GM18520 (cell line): ENCODE results near the gene DUS2.

Experiments
- ATAC-seq: cut with Tn5 transposase; IDR thresholded peaks from one replicate; pipeline ENCODE4 v1.9.1; 2021; ENCODE audit not compliant: unreplicated experiment

DUS2 gene

DNA sequence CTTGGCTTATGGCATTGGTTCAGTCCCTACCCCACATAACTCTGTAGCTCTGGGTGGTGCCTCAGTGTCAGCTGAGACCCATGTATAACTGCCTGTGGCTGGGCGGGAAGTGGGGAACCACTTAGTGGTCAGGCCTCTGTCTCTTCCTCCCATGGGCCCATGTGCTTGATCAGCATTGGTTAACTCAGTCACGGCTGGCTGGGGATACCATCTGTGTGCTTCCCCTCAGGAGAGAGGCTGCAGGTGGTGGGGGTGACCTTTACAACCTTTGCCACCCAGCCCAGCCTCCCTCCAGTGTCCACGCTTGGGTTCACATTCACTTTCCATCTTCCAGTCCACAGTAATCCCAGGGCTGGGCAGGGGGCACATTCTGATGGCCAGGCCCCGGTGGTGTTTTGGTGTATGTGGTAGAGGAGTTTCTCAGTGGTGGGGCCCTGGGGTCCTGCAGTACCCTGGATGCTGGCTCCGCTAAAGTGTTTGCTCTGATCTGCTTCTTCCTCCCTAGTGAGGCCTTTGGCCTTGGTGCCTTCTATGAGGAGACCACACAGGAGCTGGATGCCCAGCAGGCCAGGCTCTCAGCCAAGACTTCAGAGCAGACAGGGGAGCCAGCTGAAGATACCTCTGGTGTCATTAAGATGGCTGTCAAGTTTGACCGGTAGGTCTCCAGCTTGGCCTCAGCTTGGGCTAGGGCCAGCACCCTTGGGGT lies 51.9 kb downstream of the DUS2 start:
- peak; percentile 77 for ATAC-seq

DNA sequence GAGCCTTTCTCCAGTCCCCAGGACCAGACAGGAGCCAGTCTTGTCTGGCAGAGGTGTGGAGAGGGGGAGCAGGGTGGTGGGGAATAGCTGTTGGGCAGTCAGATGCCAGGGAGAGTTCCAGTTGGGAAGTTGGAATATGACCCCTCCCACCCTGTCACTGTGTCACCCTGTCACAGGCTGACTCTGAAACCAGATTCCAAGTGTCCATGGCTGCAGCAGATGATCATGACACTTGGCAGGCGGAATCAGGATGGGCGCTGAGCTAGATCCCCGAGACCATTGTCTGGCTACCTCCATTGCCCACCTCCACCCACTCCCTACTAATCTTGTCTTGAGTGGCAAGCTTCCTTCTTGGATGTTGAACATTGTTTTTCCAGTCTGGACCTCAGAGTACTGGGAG lies 52.9 kb downstream of the DUS2 start:
- ATAC-seq: no peak

DNA sequence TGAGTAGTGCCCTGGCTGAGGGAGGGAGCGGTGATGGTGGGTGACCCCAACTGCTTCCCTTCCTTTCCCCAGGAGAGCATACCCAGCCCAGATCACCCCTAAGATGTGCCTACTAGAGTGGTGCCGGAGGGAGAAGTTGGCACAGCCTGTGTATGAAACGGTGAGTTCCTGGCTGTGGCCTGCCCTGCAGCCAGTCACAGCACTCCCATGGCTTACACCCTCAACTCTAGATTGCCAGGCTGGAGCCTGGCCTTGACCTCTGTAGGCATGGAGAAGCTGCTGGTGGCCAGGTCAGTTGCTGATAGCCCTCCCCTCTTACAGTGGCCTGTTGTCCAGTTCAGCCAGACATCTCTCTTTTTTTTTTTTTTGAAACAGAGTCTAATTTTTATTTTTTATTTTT lies 53.5 kb downstream of the DUS2 start:
- ATAC-seq: no peak

DNA sequence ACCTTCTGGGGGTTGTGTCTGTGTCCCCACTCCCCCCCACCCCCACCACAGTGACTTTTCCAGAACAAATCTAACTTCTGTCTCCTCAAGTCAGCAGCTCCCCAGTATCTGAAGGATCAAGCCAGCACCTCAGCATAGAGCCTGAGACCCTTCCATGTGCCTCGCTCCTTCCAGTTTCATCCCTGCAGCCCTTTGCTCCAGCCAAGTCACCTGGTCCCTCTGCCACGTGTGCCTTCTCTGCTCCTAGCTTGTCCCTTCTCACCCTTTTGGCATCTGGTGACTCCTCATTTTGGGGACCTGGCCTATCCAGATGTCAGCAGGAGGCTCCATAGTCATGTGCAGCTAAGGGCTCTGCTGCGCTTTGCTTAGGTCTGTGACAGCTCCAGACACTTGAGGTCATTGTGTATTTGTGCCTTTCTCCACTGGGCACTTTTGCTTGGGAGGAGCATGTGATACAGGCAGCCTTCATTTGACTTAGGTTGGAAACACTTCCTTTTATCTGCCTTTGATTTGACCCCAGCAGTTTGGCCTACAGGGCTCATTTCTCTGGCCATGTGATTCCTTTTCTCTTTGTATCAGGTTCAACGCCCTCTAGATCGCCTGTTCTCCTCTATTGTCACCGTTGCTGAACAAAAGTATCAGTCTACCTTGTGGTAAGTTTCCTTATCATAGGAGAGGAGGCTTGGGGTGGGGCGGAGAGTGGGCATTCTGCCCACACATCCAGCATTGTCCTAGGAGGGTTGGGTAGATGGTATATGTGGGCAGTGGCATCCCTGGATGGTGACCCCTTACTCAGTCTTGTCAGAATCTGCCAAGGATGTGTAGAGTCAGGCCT lies 55.0 kb downstream of the DUS2 start:
- ATAC-seq: no peak

DNA sequence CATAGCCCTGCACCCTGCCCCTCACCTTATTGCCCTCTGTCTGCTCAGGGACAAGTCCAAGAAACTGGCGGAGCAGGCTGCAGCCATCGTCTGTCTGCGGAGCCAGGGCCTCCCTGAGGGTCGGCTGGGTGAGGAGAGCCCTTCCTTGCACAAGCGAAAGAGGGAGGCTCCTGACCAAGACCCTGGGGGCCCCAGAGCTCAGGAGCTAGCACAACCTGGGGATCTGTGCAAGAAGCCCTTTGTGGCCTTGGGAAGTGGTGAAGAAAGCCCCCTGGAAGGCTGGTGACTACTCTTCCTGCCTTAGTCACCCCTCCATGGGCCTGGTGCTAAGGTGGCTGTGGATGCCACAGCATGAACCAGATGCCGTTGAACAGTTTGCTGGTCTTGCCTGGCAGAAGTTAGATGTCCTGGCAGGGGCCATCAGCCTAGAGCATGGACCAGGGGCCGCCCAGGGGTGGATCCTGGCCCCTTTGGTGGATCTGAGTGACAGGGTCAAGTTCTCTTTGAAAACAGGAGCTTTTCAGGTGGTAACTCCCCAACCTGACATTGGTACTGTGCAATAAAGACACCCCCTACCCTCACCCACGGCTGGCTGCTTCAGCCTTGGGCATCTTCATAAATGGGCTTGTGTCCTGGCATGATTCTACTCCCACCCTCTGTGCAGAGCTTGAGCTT lies 55.8 kb downstream of the DUS2 start:
- no peak for ATAC-seq

DNA sequence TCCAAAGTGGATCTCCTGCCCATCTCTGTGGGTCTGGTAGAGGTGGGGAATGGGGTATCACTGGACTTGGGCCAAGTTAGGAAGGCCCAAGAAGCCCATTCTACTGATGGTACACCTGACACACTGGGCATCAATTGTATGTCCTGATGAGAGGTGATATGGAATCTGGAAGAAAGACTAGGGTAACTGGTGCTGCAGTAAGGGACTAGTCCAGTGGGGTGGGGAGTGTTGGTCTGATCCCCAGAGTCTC lies 56.2 kb downstream of the DUS2 start:
- no peak for ATAC-seq

DNA sequence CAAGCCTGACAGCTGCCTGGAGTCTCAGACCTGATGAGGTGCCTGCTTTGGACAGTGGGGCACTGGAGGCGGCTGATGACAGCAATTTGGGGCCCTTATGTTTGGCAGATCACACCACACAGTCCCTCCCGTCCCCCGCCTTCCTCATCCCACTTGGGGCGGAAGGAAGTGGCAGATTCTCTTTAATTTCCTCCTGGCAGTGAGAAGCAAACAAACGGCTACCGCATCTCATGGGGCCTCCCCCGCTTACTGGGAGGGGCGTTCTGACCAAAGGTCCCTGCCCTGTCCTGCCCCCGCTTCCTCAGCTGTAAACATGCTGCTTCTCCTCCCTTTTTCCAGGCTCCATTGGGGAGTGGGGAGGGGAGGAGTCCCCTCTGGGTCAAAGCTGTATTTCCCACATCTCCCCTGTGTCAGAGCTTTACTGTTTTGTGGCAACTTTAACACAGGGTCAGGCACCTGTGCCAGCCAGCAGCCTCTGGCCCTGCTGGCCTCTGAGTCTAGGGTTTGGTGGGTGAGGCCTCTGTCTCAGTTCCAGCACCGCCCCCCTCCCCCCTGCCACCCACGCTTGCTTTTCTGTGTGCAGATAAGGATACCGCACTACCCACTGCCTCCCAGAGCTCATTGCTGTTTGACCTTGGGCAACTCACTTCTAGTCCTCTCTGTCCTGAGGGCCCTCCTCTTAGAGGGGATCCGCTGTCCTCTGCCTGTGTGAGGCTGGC lies 56.7 kb downstream of the DUS2 start:
- no peak for ATAC-seq

DNA sequence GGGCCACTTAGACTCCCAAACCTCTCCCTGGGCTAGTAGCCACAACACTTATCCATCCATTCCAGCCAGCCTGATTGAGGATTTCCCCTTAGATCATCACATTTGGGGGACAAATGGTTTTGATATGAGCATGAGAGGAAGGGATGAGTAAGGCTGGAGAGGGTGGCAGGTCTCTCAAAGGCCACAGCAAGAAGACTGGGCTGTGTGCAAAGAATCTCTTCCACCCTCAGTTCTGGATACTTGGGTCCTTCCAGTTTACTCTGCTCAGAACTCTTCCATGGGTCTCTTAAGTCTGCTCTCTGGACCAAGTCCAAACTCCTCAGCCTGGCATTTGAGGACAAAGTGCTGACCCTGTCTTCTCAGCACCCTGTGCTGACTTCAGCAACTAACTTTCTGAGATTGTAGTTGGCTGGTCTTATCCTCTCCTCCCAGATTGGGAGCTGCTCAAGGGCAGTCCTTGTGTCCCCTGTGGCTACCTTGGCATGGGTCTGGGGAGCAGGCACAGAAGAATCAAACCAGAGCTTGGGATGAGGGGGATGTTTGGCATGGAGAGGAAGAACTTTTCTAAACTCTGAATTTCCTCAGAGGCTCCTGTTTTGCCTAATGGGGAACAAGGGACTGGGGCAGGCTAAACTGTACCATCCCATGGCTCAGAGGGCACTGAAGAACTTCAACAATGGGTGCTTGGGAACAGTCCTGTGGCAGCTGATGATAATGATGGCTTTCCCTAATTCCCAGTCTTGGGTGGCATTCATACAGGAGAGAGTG lies 59.0 kb downstream of the DUS2 start:
- no peak for ATAC-seq

DNA sequence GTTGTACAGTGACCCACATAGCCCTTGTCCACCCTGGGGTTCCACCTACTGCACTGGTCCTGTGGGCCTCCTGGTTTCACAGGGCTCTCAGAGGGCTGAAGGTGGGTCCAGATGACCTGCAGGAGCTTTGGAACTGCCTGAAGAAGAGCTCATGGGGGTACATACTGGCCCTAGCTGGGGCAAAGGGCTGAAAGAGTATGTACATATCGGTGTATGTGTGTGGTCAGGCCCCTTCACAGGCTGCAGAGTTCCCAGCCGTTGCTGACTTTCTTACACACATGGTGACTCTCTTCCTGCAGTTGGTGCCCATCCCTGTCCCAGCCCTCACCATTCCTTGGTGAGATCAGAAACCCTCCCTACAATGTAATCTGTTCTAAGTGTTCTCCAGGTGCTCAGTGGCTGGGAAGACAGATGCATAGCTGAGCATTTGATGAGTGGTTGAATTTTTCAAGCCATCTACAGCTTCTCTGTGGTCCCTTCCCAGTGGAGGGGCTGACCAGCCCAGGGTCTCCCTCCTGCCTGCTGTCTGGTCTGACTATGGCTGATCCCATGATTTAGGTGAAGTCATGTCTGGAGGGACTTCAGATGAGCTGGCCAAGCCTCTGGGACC lies 59.6 kb downstream of the DUS2 start:
- no peak for ATAC-seq

DNA sequence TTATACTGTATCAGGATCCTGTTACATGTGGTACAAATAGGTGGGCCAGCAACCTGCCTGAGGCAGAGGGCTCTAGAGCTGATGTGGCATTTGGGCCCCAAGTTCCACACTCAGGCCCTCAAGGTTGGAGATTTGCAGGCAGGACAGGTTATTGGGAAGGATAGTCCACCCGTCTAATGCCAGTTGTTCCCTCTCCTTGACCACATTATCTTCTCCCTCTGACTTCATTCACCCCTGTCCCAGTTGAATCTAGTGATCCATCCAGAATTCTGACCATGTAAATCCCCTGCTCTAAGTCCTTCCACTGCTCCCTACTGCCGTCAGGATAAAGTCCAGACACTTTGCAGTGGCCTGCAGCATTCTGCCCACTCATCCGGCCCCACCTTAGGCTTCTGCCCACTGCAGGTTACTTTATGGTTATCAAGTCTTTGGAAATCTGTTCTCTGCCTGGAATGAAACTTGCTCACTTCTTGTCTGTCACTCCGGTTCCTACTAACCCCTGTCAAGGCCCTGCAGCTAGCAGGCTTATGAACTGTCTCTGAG lies 60.2 kb downstream of the DUS2 start:
- no peak for ATAC-seq

DNA sequence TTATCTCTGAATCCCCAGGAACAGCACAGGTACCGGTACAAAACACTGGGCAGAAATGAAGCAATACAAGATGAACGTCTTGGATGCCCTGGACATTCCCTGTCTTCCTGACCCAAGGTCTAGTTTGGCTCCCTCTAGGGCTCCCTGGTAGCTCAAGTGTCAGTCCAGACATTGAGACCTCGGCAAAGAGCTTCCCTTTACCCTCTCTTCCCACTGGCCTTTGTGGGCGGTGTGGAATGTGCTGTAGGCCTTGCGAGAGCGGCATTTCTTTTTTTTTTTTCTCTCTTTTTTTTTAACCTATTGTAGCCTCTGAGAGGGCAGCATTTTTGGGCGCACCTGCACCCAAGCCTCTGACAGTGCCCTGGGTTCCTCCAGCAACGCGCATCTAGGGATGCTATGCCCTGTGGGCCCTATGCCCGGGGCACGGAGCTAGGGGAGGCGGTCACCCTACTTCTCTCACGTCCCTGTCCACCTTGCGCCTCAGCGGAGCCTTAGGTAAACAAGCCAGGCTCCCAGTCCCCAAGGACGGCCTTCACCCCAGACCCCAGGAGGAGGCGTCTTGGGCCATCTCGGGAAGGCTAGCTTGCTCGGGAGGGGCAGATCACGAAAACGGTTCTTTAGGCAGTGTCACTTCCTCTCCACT lies 60.9 kb downstream of the DUS2 start:
- ATAC-seq: no peak

DNA sequence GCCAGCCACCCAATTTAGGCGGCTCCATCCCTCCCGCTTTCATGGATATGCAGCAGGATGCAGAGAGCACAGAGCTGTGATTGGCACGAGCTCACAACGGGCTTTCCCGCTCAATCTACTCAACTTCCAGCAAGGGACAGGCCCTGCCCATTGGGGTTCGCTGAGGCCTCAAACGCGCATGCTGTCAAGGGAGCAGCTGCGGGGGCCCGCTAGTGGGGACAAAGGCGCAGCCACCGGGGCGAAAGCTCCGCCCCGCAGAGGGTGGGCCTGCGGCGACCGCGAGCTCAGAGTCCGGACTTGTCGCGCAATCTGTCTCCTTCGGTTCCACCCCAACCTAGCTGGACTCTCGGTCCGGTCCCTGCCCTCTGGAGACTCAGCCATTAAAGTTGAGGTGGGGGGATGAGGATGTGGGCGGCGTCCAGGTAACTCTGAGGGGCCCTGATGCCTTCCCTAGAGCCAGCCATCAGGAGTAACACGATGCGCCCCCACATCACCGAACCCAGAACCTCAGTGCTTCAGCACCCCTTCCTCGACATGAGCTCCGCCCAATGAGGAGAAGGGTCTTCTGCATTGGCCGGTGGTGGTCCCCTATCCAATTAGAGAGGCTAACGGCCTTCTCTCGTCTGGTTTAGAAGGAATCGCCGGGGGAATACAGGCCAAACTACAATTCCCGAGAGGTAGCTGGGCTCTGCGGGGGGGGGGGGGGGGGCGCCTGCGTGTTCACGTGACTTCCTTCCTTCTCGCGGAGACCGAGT lies 61.6 kb downstream of the DUS2 start:
- peak; percentile 52 for ATAC-seq

DNA sequence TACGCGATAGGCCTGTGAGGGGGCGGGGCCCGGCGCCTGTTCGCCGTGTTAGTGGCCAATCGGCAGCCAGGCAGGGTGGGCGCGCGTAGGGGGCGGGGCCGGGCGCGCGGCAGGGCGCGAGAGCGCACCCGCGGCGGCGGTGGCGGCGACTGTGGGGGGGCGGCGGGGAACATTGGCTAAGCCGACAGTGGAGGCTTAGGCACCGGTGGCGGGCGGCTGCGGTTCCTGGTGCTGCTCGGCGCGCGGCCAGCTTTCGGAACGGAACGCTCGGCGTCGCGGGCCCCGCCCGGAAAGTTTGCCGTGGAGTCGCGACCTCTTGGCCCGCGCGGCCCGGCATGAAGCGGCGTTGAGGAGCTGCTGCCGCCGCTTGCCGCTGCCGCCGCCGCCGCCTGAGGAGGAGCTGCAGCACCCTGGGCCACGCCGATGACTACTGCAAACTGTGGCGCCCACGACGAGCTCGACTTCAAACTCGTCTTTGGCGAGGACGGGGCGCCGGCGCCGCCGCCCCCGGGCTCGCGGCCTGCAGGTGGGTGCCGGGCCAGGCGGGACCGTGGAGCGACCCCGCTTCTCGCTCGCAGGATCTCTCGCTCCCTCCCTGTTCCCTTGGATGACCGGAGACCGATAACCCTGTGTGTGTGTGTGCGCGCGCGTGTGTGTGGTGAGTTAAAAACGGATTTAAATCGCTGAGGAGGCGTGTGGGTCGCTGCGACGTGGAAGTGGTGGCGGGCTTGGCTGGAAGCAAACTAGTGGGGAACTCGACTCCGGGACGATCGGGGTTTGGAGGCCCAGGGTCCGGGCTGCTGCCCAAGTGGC lies 62.4 kb downstream of the DUS2 start, which contains the start of gene NFATC3:
Gene NFATC3 (plus strand): TSS at position 112 of the 813 bp plus-strand sequence. CDS start 312 bp downstream, at position 424.
- ATAC-seq: peak; percentile 34

DNA sequence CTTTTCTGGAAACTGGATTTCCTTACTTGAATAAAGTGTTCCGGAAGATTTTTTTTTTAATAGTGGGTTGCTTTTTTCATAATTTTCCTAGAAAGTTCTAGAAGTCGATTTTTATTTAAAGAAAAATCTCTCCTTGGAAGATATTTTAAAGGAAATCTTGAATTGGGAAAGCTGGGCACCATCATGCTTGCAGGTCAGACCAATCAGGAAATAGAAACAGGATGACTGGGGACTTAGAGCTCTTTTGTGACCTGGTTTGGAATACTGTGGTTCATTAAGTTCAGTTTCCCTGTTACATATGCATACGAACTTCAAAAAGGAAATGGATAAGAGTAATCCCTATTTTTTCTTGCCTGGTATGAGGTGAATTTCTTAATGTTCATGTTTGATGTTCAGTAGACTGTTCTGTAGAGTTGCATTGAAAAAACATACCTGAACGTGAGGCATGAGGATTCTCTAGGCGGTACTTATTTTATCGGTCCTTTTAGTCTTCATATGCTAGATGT lies 63.3 kb downstream of the DUS2 start:
- ATAC-seq: no peak

DNA sequence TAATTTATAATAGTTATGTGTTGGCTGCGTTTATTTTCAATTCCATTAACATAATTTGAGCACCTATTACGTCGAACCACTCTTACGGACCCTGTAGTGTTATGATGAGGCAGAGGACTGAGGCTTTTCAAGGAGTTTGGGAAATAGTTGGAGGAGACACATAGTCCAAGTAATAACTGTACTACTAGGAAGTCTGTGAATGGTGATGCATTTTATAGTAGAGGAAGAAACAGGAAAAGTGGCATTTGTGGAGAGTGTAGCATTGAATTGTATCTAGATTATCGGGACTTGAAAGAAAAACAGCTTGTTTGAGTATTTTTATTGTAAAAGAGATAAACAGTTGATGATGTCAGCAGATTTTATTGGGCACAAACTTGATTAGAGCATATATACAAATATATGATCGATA lies 63.8 kb downstream of the DUS2 start:
- ATAC-seq: no peak

DNA sequence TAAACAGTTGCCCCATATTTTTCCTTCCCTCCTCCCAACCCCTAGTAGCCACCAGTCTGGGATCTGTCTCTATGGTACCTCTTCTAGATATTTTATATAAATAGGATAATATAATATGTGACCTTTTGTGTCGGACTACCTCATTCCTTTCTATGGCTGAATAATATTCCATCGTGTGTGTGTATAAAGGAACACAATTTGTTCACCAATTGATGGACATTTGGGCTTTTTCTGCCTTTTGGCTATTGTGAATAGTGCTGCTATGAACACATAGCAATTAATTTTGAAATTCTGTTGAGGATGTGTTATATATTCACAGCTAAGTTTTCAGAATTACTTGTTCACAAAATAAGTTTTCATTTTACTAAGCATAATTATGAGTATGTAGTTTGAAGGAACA lies 64.6 kb downstream of the DUS2 start:
- ATAC-seq: no peak

DNA sequence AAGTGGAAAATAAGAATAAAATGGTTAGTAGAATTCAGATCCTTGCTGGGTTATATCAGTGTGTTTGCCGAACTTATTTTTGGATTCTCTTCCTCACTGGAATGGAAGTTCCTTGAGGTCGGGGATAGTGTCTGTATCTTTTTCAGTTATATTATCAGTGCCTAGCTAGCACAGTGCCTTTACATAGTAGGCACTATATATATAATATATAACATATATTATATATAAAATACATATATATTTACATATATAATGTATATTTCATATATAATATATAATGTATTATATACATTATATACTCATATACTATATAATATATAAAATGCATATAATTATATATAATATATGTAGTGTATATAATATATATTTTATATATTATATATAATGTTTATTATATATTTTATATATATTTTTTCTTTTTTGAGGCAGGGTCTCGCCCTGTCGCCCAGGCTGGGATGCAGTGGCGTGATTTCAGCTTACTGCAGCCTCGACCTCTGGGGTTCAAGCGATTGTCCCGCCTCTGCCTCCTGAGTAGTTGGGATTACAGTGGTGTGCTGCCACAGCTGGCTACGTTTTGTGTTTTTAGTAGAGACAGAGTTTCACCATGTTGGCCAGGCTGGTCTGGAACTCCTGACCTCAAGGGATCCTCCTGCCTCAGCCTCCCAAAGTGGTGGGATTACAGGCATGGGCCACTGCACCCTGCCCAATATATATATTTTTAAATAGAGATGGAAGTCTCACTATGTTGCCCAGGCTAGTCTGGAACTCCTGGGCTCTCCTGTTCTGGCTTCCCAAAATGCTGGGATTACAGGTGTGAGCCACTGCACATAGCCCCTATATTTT lies 65.3 kb downstream of the DUS2 start:
- no peak for ATAC-seq
